ENCODE data around the gene ESRRA.
A peak's percentile ranks its signal among the peaks of the same experiment; 100 is the strongest.

ESRRA gene

DNA sequence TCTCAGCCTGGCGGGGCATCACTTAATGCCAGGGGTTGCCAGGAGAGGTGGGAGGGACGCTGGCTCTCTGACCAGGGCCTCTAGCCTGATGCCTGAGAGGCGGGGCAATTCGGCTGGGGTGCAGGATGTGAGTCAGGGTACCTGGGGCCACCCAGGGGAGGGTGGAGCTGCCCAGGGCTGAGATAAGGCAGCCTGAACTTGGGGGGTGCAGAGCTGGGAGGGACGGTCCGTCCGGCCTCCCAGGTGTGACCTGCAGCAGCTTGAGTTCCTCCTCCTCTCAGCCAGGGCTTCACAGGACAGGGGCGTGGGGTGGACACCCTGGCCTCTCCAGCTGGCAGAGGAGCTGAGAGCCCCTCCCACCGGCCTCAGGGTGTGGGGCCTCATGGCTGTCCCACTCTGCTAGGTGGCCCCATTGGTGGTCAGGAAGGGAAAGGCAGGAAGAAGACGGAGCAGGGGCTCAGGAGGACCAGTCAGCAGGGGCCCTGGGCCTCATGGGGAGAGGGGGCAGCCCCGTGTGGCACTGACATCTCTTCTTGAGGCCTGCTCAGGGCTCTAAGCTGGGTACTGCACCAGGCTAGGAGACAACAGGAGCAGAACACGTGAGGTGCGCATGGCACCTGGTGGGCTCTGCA lies 52.7 kb downstream of the ESRRA start:
- peaks cover 21 to 26% of the 10 kb centered on the region in 2 experiments for H3K36me3 ChIP-seq (ENCODE audit: control insufficient read depth in 1 of 2, insufficient read depth in 2 of 2, low read length in 2 of 2)
- no peak for DNase-seq
- peak overlapping the region; percentile 82 for H3K27ac ChIP-seq (ENCODE audit: low read depth, low read length)
- peak overlapping the region; percentile 90 for H3K4me2 ChIP-seq (ENCODE audit: low read length)
- peak overlapping the region; percentile 76 for H2BK120ac ChIP-seq (ENCODE audit: insufficient read depth, low read length, poor library complexity)
- peak overlapping the region; percentile 2 for H4K12ac ChIP-seq (ENCODE audit: low read depth, low read length)
- H2BK12ac ChIP-seq (ENCODE audit: low read length): peak overlapping the region; percentile 31
- peak overlapping the region; percentile 22 for H3K4ac ChIP-seq (ENCODE audit: low read depth, low read length)
- no peak overlapping the region for H3K4me3 ChIP-seq (ENCODE audit: low read depth, low read length)
- H3K27me3 ChIP-seq (ENCODE audit: insufficient read depth, low read length): no peaks in the 10 kb centered on the region
- H3K23ac ChIP-seq (ENCODE audit: low read length): no peak overlapping the region
- H3K9me3 ChIP-seq (ENCODE audit: insufficient read depth, low read depth, low read length): peaks cover 3% of the 10 kb centered on the region
- peak overlapping the region; percentile 78 for H4K8ac ChIP-seq (ENCODE audit: low read depth, low read length)
- H2AK5ac ChIP-seq (ENCODE audit: low read length): peak overlapping the region; percentile 96
- peak overlapping the region; percentile 25 for H3K14ac ChIP-seq (ENCODE audit: low read length)
- no peak overlapping the region for H3K9ac ChIP-seq (ENCODE audit: low read length)
- H3K79me2 ChIP-seq (ENCODE audit: control insufficient read depth, insufficient read depth, low read length, poor library complexity): peaks cover 11% of the 10 kb centered on the region
- no CpG with 5 or more reads among the region's 13 CpGs for WGBS (ENCODE audit: extremely low coverage, insufficient coverage, insufficient read length)
- H2BK5ac ChIP-seq (ENCODE audit: low read depth, low read length, poor library complexity): peak overlapping the region; percentile 74
- H2AFZ ChIP-seq (ENCODE audit: insufficient read depth, low read length, poor library complexity): peak overlapping the region; percentile 13
- peak overlapping the region; percentile 88 for H4K91ac ChIP-seq (ENCODE audit: low read depth, low read length)
- peak overlapping the region; percentile 76 for H3K18ac ChIP-seq (ENCODE audit: low read length)
- H3K79me1 ChIP-seq (ENCODE audit: low read length): peaks cover 29% of the 10 kb centered on the region
- peaks cover 37 to 41% of the 10 kb centered on the region in 2 experiments for H3K4me1 ChIP-seq (ENCODE audit: control insufficient read depth in 1 of 2, insufficient read depth in 2 of 2, low read length in 2 of 2)

DNA sequence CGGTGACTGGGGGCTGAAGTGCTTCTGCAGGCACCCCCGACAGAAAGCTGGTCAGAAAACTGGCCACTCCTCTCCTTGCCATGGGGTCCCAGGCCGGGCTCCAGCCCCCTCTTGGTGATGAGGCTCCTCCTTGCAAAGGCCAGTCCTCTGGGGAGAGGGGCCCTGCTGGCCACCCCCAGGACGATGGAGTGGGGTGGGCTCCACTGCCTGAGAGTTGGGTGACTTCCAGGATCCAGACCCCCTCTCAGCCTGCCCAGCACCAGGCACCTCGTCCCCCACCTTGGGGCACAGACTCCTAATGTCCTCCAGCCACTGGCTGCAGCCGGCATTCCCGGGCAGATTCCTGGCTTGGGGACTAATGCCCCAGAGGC lies 53.2 kb downstream of the ESRRA start:
- H3K4me3 ChIP-seq (ENCODE audit: low read depth, low read length): peak overlapping the region; percentile 93
- peaks cover 3% of the 10 kb centered on the region for H3K9me3 ChIP-seq (ENCODE audit: insufficient read depth, low read depth, low read length)
- H4K91ac ChIP-seq (ENCODE audit: low read depth, low read length): peak overlapping the region; percentile 88
- H3K27ac ChIP-seq (ENCODE audit: low read depth, low read length): peak overlapping the region; percentile 82
- peak overlapping the region; percentile 59 for H3K9ac ChIP-seq (ENCODE audit: low read length)
- peaks cover 11% of the 10 kb centered on the region for H3K79me2 ChIP-seq (ENCODE audit: control insufficient read depth, insufficient read depth, low read length, poor library complexity)
- H2BK120ac ChIP-seq (ENCODE audit: insufficient read depth, low read length, poor library complexity): peak overlapping the region; percentile 59
- peak overlapping the region; percentile 31 for H2BK12ac ChIP-seq (ENCODE audit: low read length)
- H3K4me1 ChIP-seq (ENCODE audit: control insufficient read depth in 1 of 2, insufficient read depth in 2 of 2, low read length in 2 of 2): peaks cover 37 to 41% of the 10 kb centered on the region in 2 experiments
- peak overlapping the region; percentile 22 for H3K4ac ChIP-seq (ENCODE audit: low read depth, low read length)
- peak overlapping the region; percentile 25 for H3K14ac ChIP-seq (ENCODE audit: low read length)
- no peak overlapping the region for H3K23ac ChIP-seq (ENCODE audit: low read length)
- peak overlapping the region; percentile 90 for H3K4me2 ChIP-seq (ENCODE audit: low read length)
- H4K12ac ChIP-seq (ENCODE audit: low read depth, low read length): peak overlapping the region; percentile 2
- no CpG with 5 or more reads among the region's 7 CpGs for WGBS (ENCODE audit: extremely low coverage, insufficient coverage, insufficient read length)
- H2BK5ac ChIP-seq (ENCODE audit: low read depth, low read length, poor library complexity): peak overlapping the region; percentile 74
- peak overlapping the region; percentile 96 for H2AK5ac ChIP-seq (ENCODE audit: low read length)
- H3K79me1 ChIP-seq (ENCODE audit: low read length): peaks cover 29% of the 10 kb centered on the region
- no peak for DNase-seq
- H3K36me3 ChIP-seq (ENCODE audit: control insufficient read depth in 1 of 2, insufficient read depth in 2 of 2, low read length in 2 of 2): peaks cover 25 to 31% of the 10 kb centered on the region in 2 experiments
- H3K18ac ChIP-seq (ENCODE audit: low read length): peak overlapping the region; percentile 76
- peak overlapping the region; percentile 78 for H4K8ac ChIP-seq (ENCODE audit: low read depth, low read length)
- no peaks in the 10 kb centered on the region for H3K27me3 ChIP-seq (ENCODE audit: insufficient read depth, low read length)
- H2AFZ ChIP-seq (ENCODE audit: insufficient read depth, low read length, poor library complexity): peak overlapping the region; percentile 55

DNA sequence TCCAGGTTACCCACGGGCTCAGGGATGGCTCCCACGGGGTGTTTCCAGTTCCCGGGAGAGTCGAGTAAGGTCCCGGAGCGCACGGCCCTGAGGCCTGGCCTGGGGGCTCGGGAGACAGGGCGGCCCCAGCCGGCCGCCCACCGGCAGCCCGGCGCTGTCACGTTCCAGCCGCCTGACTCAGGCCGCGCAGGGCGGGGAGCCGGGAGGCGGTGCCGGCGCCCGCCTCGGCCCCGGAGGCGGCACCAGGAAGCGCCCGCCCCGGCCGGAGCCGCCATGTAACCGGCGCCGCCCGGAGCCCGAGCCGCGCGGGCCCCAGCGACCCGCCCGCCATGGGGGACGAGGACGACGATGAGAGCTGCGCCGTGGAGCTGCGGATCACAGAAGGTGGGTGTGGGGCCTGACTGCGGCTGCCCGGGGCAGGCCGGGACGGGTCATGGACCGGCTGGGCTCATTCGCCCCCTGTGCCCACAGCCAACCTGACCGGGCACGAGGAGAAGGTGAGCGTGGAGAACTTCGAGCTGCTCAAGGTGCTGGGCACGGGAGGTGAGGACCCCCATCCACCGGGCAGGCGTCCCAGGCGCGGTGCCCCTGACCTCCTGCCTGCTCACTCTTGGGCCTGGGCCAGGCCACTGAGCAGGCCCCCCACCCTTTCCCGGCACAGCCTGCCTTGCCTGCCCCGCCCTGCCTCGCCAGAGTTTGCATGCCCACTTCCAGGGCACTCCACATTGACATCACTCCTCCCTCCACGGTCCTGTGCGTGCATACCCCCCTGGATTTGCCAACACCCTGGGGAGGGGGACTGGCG lies 53.8 kb downstream of the ESRRA start, which contains the start of gene RPS6KA4:
Gene RPS6KA4 (plus strand): TSS at position 256 of the 805 bp plus-strand sequence. CDS start 74 bp downstream, at position 330.
- Histone ChIP-seq H3K9me3 (ENCODE audit: insufficient read depth, low read depth, low read length) (peaks cover 3% of the 10 kb centered on the region), H3K4ac (ENCODE audit: low read depth, low read length) (peak within 1 kb of the TSS; percentile 96), H3K4me2 (ENCODE audit: low read length) (peak within 1 kb of the TSS; percentile 90), H3K4me1 (ENCODE audit: control insufficient read depth in 1 of 2, insufficient read depth in 2 of 2, low read length in 2 of 2) (peaks cover 37 to 41% of the 10 kb centered on the region in 2 experiments), H3K9ac (ENCODE audit: low read length) (peak within 1 kb of the TSS; percentile 96), H3K23ac (ENCODE audit: low read length) (no peak within 1 kb of the TSS), H2BK5ac (ENCODE audit: low read depth, low read length, poor library complexity) (peak within 1 kb of the TSS; percentile 89), H2AFZ (ENCODE audit: insufficient read depth, low read length, poor library complexity) (peak within 1 kb of the TSS; percentile 89), H4K12ac (ENCODE audit: low read depth, low read length) (peak within 1 kb of the TSS; percentile 90), H3K27me3 (ENCODE audit: insufficient read depth, low read length) (no peaks in the 10 kb centered on the region), H4K91ac (ENCODE audit: low read depth, low read length) (peak within 1 kb of the TSS; percentile 98), H4K8ac (ENCODE audit: low read depth, low read length) (peak within 1 kb of the TSS; percentile 92), H3K4me3 (ENCODE audit: low read depth, low read length) (peak within 1 kb of the TSS; percentile 93), H2BK12ac (ENCODE audit: low read length) (peak within 1 kb of the TSS; percentile 31), H2BK120ac (ENCODE audit: insufficient read depth, low read length, poor library complexity) (peak within 1 kb of the TSS; percentile 87), H3K18ac (ENCODE audit: low read length) (peak within 1 kb of the TSS; percentile 89), H3K27ac (ENCODE audit: low read depth, low read length) (peak within 1 kb of the TSS; percentile 82), H3K79me2 (ENCODE audit: control insufficient read depth, insufficient read depth, low read length, poor library complexity) (peaks cover 11% of the 10 kb centered on the region), H3K79me1 (ENCODE audit: low read length) (peaks cover 29% of the 10 kb centered on the region), H3K14ac (ENCODE audit: low read length) (peak within 1 kb of the TSS; percentile 99), H3K36me3 (ENCODE audit: control insufficient read depth in 1 of 2, insufficient read depth in 2 of 2, low read length in 2 of 2) (peaks cover 27 to 33% of the 10 kb centered on the region in 2 experiments), H2AK5ac (ENCODE audit: low read length) (peak within 1 kb of the TSS; percentile 96)
- DNase-seq: peak; percentile 88 to 91
- no CpG with 5 or more reads among the region's 70 CpGs for WGBS (ENCODE audit: extremely low coverage, insufficient coverage, insufficient read length)

DNA sequence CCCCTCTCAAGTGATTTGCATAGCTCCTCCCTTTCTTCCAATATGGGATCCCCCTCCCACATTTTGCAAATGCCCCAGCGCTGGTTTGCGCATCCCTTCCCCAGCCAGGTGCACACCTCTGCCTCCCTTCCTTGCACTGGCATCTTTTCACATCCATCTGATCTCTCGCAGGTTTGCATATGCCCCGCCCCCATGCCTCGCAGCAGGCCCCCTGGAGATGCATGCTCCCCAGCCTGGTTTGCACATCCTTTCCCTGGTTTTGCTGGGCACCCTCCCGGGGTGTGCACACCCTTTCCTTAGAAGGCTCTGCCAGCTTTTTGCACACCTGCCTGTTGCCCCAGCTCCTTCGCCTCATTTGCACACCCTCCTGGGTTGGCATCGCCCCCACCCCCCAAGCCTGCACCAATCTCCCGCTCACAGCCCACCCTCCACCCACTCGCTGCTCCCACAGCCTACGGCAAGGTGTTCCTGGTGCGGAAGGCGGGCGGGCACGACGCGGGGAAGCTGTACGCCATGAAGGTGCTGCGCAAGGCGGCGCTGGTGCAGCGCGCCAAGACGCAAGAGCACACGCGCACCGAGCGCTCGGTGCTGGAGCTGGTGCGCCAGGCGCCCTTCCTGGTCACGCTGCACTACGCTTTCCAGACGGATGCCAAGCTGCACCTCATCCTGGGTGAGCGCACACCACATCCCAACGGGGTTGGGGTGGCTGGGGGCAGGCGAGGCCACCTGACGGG lies 54.6 kb downstream of the ESRRA start:
- H3K36me3 ChIP-seq (ENCODE audit: control insufficient read depth in 1 of 2, insufficient read depth in 2 of 2, low read length in 2 of 2): peaks cover 27 to 35% of the 10 kb centered on the region in 2 experiments
- no peak overlapping the region for H2AFZ ChIP-seq (ENCODE audit: insufficient read depth, low read length, poor library complexity)
- peak overlapping the region; percentile 93 for H3K4me3 ChIP-seq (ENCODE audit: low read depth, low read length)
- peak overlapping the region; percentile 98 for H4K91ac ChIP-seq (ENCODE audit: low read depth, low read length)
- peak overlapping the region; percentile 90 for H3K4me2 ChIP-seq (ENCODE audit: low read length)
- WGBS (ENCODE audit: extremely low coverage, insufficient coverage, insufficient read length): no CpG with 5 or more reads among the region's 38 CpGs
- H3K27ac ChIP-seq (ENCODE audit: low read depth, low read length): no peak overlapping the region
- no peak overlapping the region for H2BK120ac ChIP-seq (ENCODE audit: insufficient read depth, low read length, poor library complexity)
- peak; percentile 52 to 69 for DNase-seq
- H2BK12ac ChIP-seq (ENCODE audit: low read length): no peak overlapping the region
- H3K23ac ChIP-seq (ENCODE audit: low read length): no peak overlapping the region
- H3K79me2 ChIP-seq (ENCODE audit: control insufficient read depth, insufficient read depth, low read length, poor library complexity): peaks cover 11% of the 10 kb centered on the region
- no peak overlapping the region for H3K9ac ChIP-seq (ENCODE audit: low read length)
- no peak overlapping the region for H2AK5ac ChIP-seq (ENCODE audit: low read length)
- H4K8ac ChIP-seq (ENCODE audit: low read depth, low read length): no peak overlapping the region
- H3K9me3 ChIP-seq (ENCODE audit: insufficient read depth, low read depth, low read length): peaks cover 3% of the 10 kb centered on the region
- peaks cover 29% of the 10 kb centered on the region for H3K79me1 ChIP-seq (ENCODE audit: low read length)
- peak overlapping the region; percentile 96 for H3K4ac ChIP-seq (ENCODE audit: low read depth, low read length)
- H2BK5ac ChIP-seq (ENCODE audit: low read depth, low read length, poor library complexity): peak overlapping the region; percentile 89
- H3K18ac ChIP-seq (ENCODE audit: low read length): peak overlapping the region; percentile 89
- no peak overlapping the region for H3K14ac ChIP-seq (ENCODE audit: low read length)
- no peak overlapping the region for H4K12ac ChIP-seq (ENCODE audit: low read depth, low read length)
- H3K27me3 ChIP-seq (ENCODE audit: insufficient read depth, low read length): no peaks in the 10 kb centered on the region
- H3K4me1 ChIP-seq (ENCODE audit: control insufficient read depth in 1 of 2, insufficient read depth in 2 of 2, low read length in 2 of 2): peaks cover 34 to 40% of the 10 kb centered on the region in 2 experiments
